Activated naive CD4-positive, alpha-beta T cell treated with anti-CD3 and anti-CD28 coated beads for 36 hours (primary cell): ENCODE data around the gene TMEM156. TPM values are rescaled to one million over a fixed set of nuclear protein-coding genes. Genes with fewer than 3 reads are reported as not detected.

ENCODE experiments used
- CTCF ChIA-PET: fragments of 350-600 bp; sonication (Branson Sonifier 250); formaldehyde crosslinking; loops from one replicate; lab custom pipeline; 2021; ENCODE audit warnings: antibody characterized with exemption; lab: Charles Lee
- DNase-seq: peaks from one replicate; pipeline ENCODE4 v3.0.0-alpha.2; 2020
- H3K27ac Mint-ChIP-seq: one replicate; pipeline ENCODE4 v1.8.0; 2021; ENCODE audit warnings: mild to moderate bottlenecking, mixed read lengths
- H3K27me3 Mint-ChIP-seq: one replicate; pipeline ENCODE4 v1.8.0; 2021; ENCODE audit warnings: low read depth, mixed read lengths
- H3K36me3 Mint-ChIP-seq: one replicate; pipeline ENCODE4 v1.8.0; 2021; ENCODE audit warnings: low read depth, mixed read lengths
- H3K4me1 Mint-ChIP-seq: one replicate; pipeline ENCODE4 v1.8.0; 2021; ENCODE audit warnings: low read depth, mixed read lengths
- H3K4me3 Mint-ChIP-seq: one replicate; pipeline ENCODE4 v1.8.0; 2021; ENCODE audit warnings: mild to moderate bottlenecking, moderate library complexity, mixed read lengths
- H3K9me3 Mint-ChIP-seq: one replicate; pipeline ENCODE4 v1.8.0; 2021; ENCODE audit warnings: mixed read lengths
- intact Hi-C: fragments of 100-400 bp; cut with micrococcal nuclease; formaldehyde crosslinking; loops from one replicate; pipeline ENCODE4 v1.15.1; 2023
- total RNA-seq, 2 experiments: library from RNA; stranded (reverse); gene quantifications; one replicate each; pipeline ENCODE4 v1.2.3, GENCODE V29; 2021

Gene TMEM156
- total RNA-seq, 2 experiments from 2014 or later: 10.2 to 11.3 TPM

- no peaks in the 10 kb centered on the region for H3K9me3 Mint-ChIP-seq
- H3K27ac Mint-ChIP-seq: no peak overlapping the region
- no peaks in the 10 kb centered on the region for H3K27me3 Mint-ChIP-seq
- CTCF ChIA-PET: interaction anchor here (0.7 to 0.8 kb wide), 3 partner anchors 9 to 18 kb away, joined by 3 read pairs; no protein-coding TSS in a partner anchor
- H3K4me1 Mint-ChIP-seq: peaks cover 9% of the 10 kb centered on the region
- intact Hi-C loops: no loop called here
- H3K36me3 Mint-ChIP-seq: no peaks in the 10 kb centered on the region
- H3K4me3 Mint-ChIP-seq: no peak overlapping the region
- no peak for DNase-seq
Measured at GRCh38 chr4:38917481-38918025, 114.7 kb downstream of the TMEM156 start.

Other genes with a start within 250 kb of the TMEM156 start
- gene TLR10, start 249.4 kb downstream of the TMEM156 start, total RNA-seq: under 1 TPM; 0.12 to 0.17 TPM
- 1 to 10 TPM; 4.0 to 4.2 TPM for gene TLR1, start 227.6 kb downstream of the TMEM156 start, total RNA-seq
- 1 to 10 TPM; 3.6 TPM for gene TLR6, start 175.6 kb downstream of the TMEM156 start, total RNA-seq
- under 1 TPM; 0.24 to 0.81 TPM for gene FAM114A1, start 164.6 kb downstream of the TMEM156 start, total RNA-seq
- gene KLHL5, start 29.8 kb upstream of the TMEM156 start, total RNA-seq: 10 to 100 TPM; 14.1 to 14.9 TPM
- 10 to 100 TPM; 12.9 to 18.9 TPM for gene WDR19, start 150.1 kb upstream of the TMEM156 start, total RNA-seq